Measurements from ENCODE around the gene SOX18.

SOX18 gene

DNA sequence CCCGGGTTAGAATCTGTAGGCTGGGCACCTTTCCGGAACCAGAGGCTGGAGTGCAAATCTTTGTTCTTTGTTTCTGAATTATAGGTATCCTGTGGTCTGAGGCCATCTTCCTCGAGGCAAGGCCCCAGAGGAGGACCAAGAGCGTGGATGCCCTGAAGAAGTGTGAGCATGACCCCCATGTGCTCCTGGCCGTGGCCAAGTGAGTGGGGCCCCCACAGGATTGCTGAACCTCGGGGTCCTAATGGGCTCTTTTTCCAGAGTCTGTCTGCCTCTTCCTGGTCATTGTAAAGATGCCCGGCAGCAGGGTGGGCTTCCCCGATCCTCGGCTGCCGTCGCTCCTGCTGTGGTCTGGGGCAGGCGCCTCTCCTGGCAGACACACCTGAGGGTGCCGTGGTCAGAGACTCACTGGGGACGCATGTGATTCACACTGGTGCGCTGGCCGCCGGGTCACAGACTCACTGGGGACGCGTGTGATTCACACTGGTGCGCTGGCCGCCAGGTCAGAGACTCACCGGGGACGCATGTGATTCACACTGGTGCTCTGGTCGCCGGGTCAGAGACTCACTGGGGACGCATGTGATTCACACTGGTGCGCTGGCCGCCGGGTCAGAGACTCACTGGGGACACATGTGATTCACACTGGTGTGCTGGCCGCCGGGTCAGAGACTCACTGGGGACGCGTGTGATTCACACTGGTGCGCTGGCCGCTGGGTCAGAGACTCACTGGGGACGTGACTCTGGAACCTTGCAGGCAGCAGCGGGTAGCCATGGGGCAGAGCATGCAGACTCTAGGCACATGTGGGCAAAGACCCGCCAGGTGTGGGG is 19.9 kb downstream of the SOX18 start:
- Histone ChIP-seq H3K4me3 (ENCODE audit: insufficient read depth, low read depth, low read length) (no peak overlapping the region), H3K27me3 (ENCODE audit: control insufficient read depth, insufficient read depth, low read length, poor library complexity, severe bottlenecking) (no peaks in the 10 kb centered on the region), H3K4me1 (ENCODE audit: control insufficient read depth, insufficient read depth, low read length) (no peaks in the 10 kb centered on the region), H3K36me3 (ENCODE audit: control insufficient read depth, insufficient read depth, low read length) (peaks cover 27% of the 10 kb centered on the region), H3K27ac (ENCODE audit: insufficient read depth, low read depth, low read length, poor library complexity, severe bottlenecking) (no peak overlapping the region), H3K9me3 (ENCODE audit: control insufficient read depth, low read length) (no peaks in the 10 kb centered on the region)
- 96% methylated on average over 38 of the region's 38 CpGs for WGBS, 2 experiments

- WGBS, 2 experiments = 94 to 95% methylated on average over 24 of the region's 24 CpGs
- Histone ChIP-seq H3K27ac (ENCODE audit: insufficient read depth, low read depth, low read length, poor library complexity, severe bottlenecking) (no peak overlapping the region), H3K9me3 (ENCODE audit: control insufficient read depth, low read length) (no peaks in the 10 kb centered on the region), H3K36me3 (ENCODE audit: control insufficient read depth, insufficient read depth, low read length) (peaks cover 38% of the 10 kb centered on the region), H3K4me1 (ENCODE audit: control insufficient read depth, insufficient read depth, low read length) (no peaks in the 10 kb centered on the region), H3K4me3 (ENCODE audit: insufficient read depth, low read depth, low read length) (no peak overlapping the region), H3K27me3 (ENCODE audit: control insufficient read depth, insufficient read depth, low read length, poor library complexity, severe bottlenecking) (no peaks in the 10 kb centered on the region)
Observed at GRCh38 chr20:64027981-64028685, 21.3 kb downstream of the SOX18 start.

- Histone ChIP-seq H3K4me1 (ENCODE audit: control insufficient read depth, insufficient read depth, low read length) (no peaks in the 10 kb centered on the region), H3K27ac (ENCODE audit: insufficient read depth, low read depth, low read length, poor library complexity, severe bottlenecking) (no peak overlapping the region), H3K4me3 (ENCODE audit: insufficient read depth, low read depth, low read length) (no peak overlapping the region), H3K9me3 (ENCODE audit: control insufficient read depth, low read length) (no peaks in the 10 kb centered on the region), H3K27me3 (ENCODE audit: control insufficient read depth, insufficient read depth, low read length, poor library complexity, severe bottlenecking) (no peaks in the 10 kb centered on the region), H3K36me3 (ENCODE audit: control insufficient read depth, insufficient read depth, low read length) (peaks cover 46% of the 10 kb centered on the region)
- 92 to 96% methylated on average over 29 of the region's 29 CpGs for WGBS, 2 experiments
Observed at GRCh38 chr20:64025826-64026412, 23.5 kb downstream of the SOX18 start.

DNA sequence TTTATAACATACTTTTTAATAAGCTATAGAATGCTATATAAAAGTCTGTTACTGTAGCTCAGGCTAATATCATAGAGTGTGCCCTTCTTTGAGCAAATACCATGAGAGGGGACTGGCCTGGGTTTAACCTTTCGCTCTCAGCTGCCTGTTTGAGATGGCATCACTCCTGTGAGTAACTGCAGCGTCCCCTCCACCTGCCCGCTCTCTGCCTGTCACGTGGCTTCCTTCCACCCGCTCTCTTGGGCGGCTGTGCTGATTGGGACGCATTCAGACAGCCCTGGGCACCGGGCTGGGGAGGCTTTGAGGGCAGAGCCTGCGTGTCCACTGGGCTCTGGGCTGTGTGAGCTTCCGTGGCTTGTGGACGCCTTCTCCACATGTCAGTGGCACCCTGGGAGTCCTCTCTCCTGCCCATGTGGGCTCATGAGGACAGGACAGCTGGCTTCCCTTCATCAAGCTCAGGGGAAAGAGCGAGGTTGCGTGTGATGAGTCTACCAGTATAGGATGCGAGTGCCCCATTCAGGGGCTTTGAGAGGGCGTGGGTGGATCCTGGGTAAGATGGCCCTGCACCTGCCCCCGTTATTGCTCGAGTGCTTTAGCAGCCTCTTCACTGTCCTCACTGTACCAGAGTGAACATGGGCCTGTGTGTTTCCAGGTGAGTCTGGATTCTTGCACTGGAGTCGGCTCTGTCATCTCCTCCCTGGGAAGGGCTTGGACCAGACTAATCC is 24.2 kb downstream of the SOX18 start:
- H3K36me3 ChIP-seq (ENCODE audit: control insufficient read depth, insufficient read depth, low read length) = peaks cover 42% of the 10 kb centered on the region

DNA sequence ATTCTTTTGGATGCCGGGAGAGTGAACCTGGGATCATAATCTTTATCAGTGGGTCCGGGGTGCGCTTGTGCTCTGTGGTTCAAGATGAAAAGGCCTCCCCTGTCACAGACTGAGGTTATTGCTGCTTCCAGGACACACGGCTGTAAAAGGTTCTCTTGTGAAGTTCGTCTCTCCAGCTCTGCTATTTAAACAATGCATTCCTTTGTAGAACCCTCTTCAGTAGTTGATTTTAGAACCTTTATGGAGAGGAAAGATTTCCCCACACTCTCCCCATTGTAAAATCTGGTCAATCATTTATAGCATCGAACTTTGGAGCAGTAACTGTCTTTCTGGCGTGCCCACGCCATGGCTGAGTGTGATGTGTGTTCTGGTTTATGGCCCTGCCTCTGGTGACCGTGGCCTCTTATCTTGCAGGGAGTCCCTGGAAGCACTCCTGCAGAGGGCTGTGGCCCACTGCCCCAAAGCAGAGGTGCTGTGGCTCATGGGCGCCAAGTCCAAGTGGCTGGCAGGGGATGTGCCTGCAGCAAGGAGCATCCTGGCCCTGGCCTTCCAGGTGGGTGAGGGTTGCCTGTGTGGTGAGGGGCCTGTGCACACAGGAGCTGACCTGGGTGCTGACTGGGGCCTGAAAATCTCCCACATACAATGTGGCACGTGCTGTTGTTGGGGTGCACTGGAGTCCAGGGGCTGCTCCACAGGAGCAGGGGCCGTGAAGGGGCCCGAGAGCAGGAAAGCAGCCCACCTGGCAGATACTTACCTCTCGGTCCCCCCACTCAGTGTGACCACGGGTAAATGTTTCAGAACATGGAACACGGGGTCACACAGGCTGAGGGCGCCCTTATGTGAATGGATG is 25.1 kb downstream of the SOX18 start:
- no peaks in the 10 kb centered on the region for H3K27me3 ChIP-seq (ENCODE audit: control insufficient read depth, insufficient read depth, low read length, poor library complexity, severe bottlenecking)
- H3K4me3 ChIP-seq (ENCODE audit: insufficient read depth, low read depth, low read length) = no peak overlapping the region
- H3K36me3 ChIP-seq (ENCODE audit: control insufficient read depth, insufficient read depth, low read length) = peaks cover 46% of the 10 kb centered on the region
- 92 to 93% methylated on average over 17 of the region's 17 CpGs for WGBS, 2 experiments
- H3K4me1 ChIP-seq (ENCODE audit: control insufficient read depth, insufficient read depth, low read length) = no peaks in the 10 kb centered on the region
- H3K27ac ChIP-seq (ENCODE audit: insufficient read depth, low read depth, low read length, poor library complexity, severe bottlenecking) = no peak overlapping the region
- H3K9me3 ChIP-seq (ENCODE audit: control insufficient read depth, low read length) = no peaks in the 10 kb centered on the region

More for the DNA sequence above, 24.2 kb downstream of the SOX18 start:
- Histone ChIP-seq H3K9me3 (ENCODE audit: control insufficient read depth, low read length) (no peaks in the 10 kb centered on the region), H3K27me3 (ENCODE audit: control insufficient read depth, insufficient read depth, low read length, poor library complexity, severe bottlenecking) (no peaks in the 10 kb centered on the region), H3K27ac (ENCODE audit: insufficient read depth, low read depth, low read length, poor library complexity, severe bottlenecking) (no peak overlapping the region), H3K4me3 (ENCODE audit: insufficient read depth, low read depth, low read length) (no peak overlapping the region), H3K4me1 (ENCODE audit: control insufficient read depth, insufficient read depth, low read length) (no peaks in the 10 kb centered on the region)
- whole genome bisulfite sequencing, 2 experiments = 94 to 95% methylated on average over 18 of the region's 18 CpGs

GRCh38 chr20:64023361-64024140 is 25.9 kb downstream of the SOX18 start:
- Histone ChIP-seq H3K4me1 (ENCODE audit: control insufficient read depth, insufficient read depth, low read length) (no peaks in the 10 kb centered on the region), H3K27ac (ENCODE audit: insufficient read depth, low read depth, low read length, poor library complexity, severe bottlenecking) (no peak overlapping the region), H3K27me3 (ENCODE audit: control insufficient read depth, insufficient read depth, low read length, poor library complexity, severe bottlenecking) (no peaks in the 10 kb centered on the region), H3K4me3 (ENCODE audit: insufficient read depth, low read depth, low read length) (no peak overlapping the region), H3K36me3 (ENCODE audit: control insufficient read depth, insufficient read depth, low read length) (peaks cover 51% of the 10 kb centered on the region), H3K9me3 (ENCODE audit: control insufficient read depth, low read length) (no peaks in the 10 kb centered on the region)
- 93 to 95% methylated on average over 15 of the region's 15 CpGs for whole genome bisulfite sequencing, 2 experiments

- Histone ChIP-seq H3K36me3 (ENCODE audit: control insufficient read depth, insufficient read depth, low read length) (peaks cover 48% of the 10 kb centered on the region), H3K4me1 (ENCODE audit: control insufficient read depth, insufficient read depth, low read length) (no peaks in the 10 kb centered on the region), H3K4me3 (ENCODE audit: insufficient read depth, low read depth, low read length) (no peak overlapping the region), H3K27ac (ENCODE audit: insufficient read depth, low read depth, low read length, poor library complexity, severe bottlenecking) (no peak overlapping the region), H3K9me3 (ENCODE audit: control insufficient read depth, low read length) (no peaks in the 10 kb centered on the region), H3K27me3 (ENCODE audit: control insufficient read depth, insufficient read depth, low read length, poor library complexity, severe bottlenecking) (no peaks in the 10 kb centered on the region)
- 96% methylated on average over 17 of the region's 17 CpGs for WGBS, 2 experiments
Observed at GRCh38 chr20:64022671-64023360, 26.6 kb downstream of the SOX18 start.

GRCh38 chr20:64021124-64021975 is 28.1 kb downstream of the SOX18 start:
- Histone ChIP-seq H3K9me3 (ENCODE audit: control insufficient read depth, low read length) (no peaks in the 10 kb centered on the region), H3K4me3 (ENCODE audit: insufficient read depth, low read depth, low read length) (no peak overlapping the region), H3K36me3 (ENCODE audit: control insufficient read depth, insufficient read depth, low read length) (peaks cover 42% of the 10 kb centered on the region), H3K4me1 (ENCODE audit: control insufficient read depth, insufficient read depth, low read length) (no peaks in the 10 kb centered on the region), H3K27me3 (ENCODE audit: control insufficient read depth, insufficient read depth, low read length, poor library complexity, severe bottlenecking) (no peaks in the 10 kb centered on the region), H3K27ac (ENCODE audit: insufficient read depth, low read depth, low read length, poor library complexity, severe bottlenecking) (no peak overlapping the region)
- 95 to 96% methylated on average over 36 of the region's 36 CpGs for WGBS, 2 experiments

All from ectodermal cell (in vitro differentiated cells).